Activated T-cell treated with anti-CD3 and anti-CD28 coated beads, Interleukin-2, amount 50 U/mL, for 48 hours (primary cell): Measurements from ENCODE around the gene WDR11.

Experiments
- DNase-seq, 2 experiments: peaks; one replicate each; pipeline ENCODE4 v3.0.0-alpha.2; 2020

Gene WDR11

GRCh38 chr10:120948889-120949608 is 97.9 kb downstream of the WDR11 start:
- peak; percentile 71 to 81 for DNase-seq

- peak in 1 of 2 experiments; percentile 21 for DNase-seq
Measured at GRCh38 chr10:120949609-120950031, 98.5 kb downstream of the WDR11 start.

DNA sequence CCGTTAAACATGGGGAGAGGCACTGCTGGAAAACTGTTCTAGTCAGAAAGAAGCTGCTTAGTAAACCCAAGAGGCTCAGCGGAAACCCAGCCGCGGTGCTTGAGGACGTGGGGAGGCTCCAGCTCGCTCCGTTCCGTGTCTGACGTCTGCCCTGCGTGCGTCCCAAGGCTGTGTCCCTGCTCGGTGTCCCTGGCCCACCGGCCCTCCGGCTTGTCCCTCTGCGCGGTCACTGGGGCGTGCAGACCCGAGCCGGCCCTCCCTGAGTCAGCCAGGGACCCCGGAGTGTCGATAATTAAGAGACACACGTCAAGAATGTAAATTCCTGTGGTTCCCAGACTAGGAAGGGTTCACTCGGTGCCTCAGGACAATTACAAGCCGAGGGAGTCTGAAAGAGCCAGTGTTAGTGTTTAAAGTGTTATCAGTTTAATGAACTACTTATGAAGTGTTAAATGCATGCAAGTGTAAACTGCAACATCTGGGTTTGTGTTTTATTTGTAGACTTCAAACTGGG is 98.9 kb downstream of the WDR11 start:
- DNase-seq: peak in 1 of 2 experiments; percentile 22

- DNase-seq: no peak
Measured at GRCh38 chr10:120951288-120951687, 100.1 kb downstream of the WDR11 start.

- DNase-seq: no peak
Measured at GRCh38 chr10:120953897-120954296, 102.7 kb downstream of the WDR11 start.
